ENCODE measurements around the gene OR1B1. TPM values are rescaled to one million over a fixed set of nuclear protein-coding genes. Genes with fewer than 3 reads are reported as not detected.

OR1B1 gene
- total and polyA plus RNA-seq, 4 donors = not detected

DNA sequence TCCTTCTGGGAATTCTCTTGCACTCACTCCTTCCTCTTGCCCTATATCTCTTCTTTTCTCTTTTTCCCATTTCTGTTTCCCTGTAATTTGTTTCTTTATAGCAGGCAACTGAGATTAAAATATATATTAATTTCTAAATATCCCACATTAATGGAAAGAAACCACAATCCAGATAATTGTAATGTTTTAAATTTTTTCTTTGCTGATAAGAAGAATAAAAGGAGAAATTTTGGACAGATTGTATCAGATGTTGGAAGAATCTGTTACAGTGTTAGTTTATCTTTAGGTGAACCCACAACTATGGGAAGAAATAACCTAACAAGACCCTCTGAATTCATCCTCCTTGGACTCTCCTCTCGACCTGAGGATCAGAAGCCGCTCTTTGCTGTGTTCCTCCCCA, 4.0 kb upstream of the OR1B1 start, which contains the start of gene OR1L1 (continued):
- no peak for TF ChIP-seq CTCF (IDR thresholded peaks at IDR 0.05; ENCODE audit: low read depth, low read length, missing input control)
- TF ChIP-seq, protein P1, sequence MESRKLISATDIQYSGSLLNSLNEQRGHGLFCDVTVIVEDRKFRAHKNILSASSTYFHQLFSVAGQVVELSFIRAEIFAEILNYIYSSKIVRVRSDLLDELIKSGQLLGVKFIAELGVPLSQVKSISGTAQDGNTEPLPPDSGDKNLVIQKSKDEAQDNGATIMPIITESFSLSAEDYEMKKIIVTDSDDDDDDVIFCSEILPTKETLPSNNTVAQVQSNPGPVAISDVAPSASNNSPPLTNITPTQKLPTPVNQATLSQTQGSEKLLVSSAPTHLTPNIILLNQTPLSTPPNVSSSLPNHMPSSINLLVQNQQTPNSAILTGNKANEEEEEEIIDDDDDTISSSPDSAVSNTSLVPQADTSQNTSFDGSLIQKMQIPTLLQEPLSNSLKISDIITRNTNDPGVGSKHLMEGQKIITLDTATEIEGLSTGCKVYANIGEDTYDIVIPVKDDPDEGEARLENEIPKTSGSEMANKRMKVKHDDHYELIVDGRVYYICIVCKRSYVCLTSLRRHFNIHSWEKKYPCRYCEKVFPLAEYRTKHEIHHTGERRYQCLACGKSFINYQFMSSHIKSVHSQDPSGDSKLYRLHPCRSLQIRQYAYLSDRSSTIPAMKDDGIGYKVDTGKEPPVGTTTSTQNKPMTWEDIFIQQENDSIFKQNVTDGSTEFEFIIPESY (IDR thresholded peaks at IDR 0.05) = no peak
- no peak for TF ChIP-seq GABPA (IDR thresholded peaks at IDR 0.05 in 1 of 2, conservative IDR thresholded peaks at IDR 0.05 in 1 of 2)
- TF ChIP-seq JUND (IDR thresholded peaks at IDR 0.05) = no peak

DNA sequence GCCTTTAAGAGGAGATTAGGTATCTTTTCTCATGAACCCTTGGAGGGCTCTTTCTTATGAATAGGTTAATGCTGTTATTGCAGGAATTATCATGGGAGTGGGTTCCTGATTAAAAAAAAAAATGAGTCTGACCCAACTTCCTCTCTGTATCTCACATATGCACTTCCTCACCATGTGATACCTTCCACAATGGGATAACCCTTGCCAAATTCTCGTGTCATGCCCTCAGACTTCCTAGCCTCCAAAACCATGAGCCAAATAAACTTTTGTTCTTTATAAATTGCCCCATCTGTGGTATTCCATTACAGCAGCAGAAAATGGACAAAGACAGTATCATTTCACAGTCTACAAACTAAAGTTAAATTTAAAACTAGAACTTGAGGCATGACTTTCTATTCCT, 1.0 kb downstream of the OR1B1 start:
- Histone ChIP-seq H3K4me3 (ENCODE audit: low read depth in 1 of 3, low read length in 3 of 3) (no peak overlapping the region), H3K9ac (ENCODE audit: low read depth in 1 of 2, low read length in 2 of 2) (no peak overlapping the region), H3K4me1 (ENCODE audit: control insufficient read depth in 4 of 4, insufficient read depth in 4 of 4, low read length in 3 of 4) (no peaks in the 10 kb centered on the region), H3K27ac (ENCODE audit: low read depth in 1 of 2, low read length in 2 of 2) (no peak overlapping the region), H3K9me3 (ENCODE audit: control insufficient read depth in 4 of 4, low read length in 3 of 4) (peaks cover 0 to 3% (median 0%) of the 10 kb centered on the region in 4 donors), H3K36me3 (ENCODE audit: control insufficient read depth in 4 of 4, insufficient read depth in 3 of 4, low read depth in 1 of 4, low read length in 3 of 4) (no peaks in the 10 kb centered on the region), H3K27me3 (ENCODE audit: control insufficient read depth in 4 of 4, insufficient read depth in 4 of 4, low read length in 3 of 4) (no peaks in the 10 kb centered on the region)
- DNase-seq (ENCODE audit: low spot score) = no peak
- TF ChIP-seq, protein P2, sequence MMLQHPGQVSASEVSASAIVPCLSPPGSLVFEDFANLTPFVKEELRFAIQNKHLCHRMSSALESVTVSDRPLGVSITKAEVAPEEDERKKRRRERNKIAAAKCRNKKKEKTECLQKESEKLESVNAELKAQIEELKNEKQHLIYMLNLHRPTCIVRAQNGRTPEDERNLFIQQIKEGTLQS (IDR thresholded peaks at IDR 0.05) = no peak
- TF ChIP-seq YY1 (IDR thresholded peaks at IDR 0.05) = no peak
- TF ChIP-seq NR2F2 (IDR thresholded peaks at IDR 0.05) = peak; percentile 75
- 45% methylated on average over 1 of the region's 1 CpG for WGBS

DNA sequence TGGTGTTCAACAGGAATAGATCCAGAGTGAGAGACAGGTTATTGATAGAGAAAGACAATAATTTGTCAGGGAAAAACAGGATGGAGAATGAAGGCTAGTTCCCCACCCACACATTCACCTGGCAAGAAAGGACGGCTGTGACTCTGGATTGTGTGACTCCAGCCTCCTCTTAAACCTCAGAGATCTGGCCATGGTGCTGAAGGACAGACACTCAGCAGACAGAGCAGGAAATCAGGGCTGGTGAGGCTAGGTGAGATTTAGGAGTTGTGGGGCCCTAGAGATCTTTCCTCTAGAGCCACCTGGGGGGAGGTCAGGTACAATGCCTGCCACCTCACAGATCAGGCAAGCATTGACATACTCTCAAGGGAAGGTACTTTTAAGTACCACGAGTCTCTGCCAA, 15.2 kb downstream of the OR1B1 start:
- Histone ChIP-seq H3K9me3 (ENCODE audit: control insufficient read depth in 4 of 4, low read length in 3 of 4) (peaks cover 0 to 5% (median 3%) of the 10 kb centered on the region in 4 donors), H3K4me1 (ENCODE audit: control insufficient read depth in 4 of 4, insufficient read depth in 4 of 4, low read length in 3 of 4) (no peaks in the 10 kb centered on the region), H3K27ac (ENCODE audit: low read depth in 1 of 2, low read length in 2 of 2) (no peak overlapping the region), H3K27me3 (ENCODE audit: control insufficient read depth in 4 of 4, insufficient read depth in 4 of 4, low read length in 3 of 4) (no peaks in the 10 kb centered on the region), H3K9ac (ENCODE audit: low read depth in 1 of 2, low read length in 2 of 2) (no peak overlapping the region), H3K4me3 (ENCODE audit: low read depth in 1 of 3, low read length in 3 of 3) (no peak overlapping the region), H3K36me3 (ENCODE audit: control insufficient read depth in 4 of 4, insufficient read depth in 3 of 4, low read depth in 1 of 4, low read length in 3 of 4) (no peaks in the 10 kb centered on the region)
- TF ChIP-seq REST (IDR thresholded peaks at IDR 0.05) (peak; percentile 39), FOXA1 (IDR thresholded peaks at IDR 0.05) (no peak)
- WGBS = 29% methylated on average over 2 of the region's 2 CpGs
- DNase-seq (ENCODE audit: low spot score) = no peak
